ENCODE measurements around the gene PRTFDC1.

DNA sequence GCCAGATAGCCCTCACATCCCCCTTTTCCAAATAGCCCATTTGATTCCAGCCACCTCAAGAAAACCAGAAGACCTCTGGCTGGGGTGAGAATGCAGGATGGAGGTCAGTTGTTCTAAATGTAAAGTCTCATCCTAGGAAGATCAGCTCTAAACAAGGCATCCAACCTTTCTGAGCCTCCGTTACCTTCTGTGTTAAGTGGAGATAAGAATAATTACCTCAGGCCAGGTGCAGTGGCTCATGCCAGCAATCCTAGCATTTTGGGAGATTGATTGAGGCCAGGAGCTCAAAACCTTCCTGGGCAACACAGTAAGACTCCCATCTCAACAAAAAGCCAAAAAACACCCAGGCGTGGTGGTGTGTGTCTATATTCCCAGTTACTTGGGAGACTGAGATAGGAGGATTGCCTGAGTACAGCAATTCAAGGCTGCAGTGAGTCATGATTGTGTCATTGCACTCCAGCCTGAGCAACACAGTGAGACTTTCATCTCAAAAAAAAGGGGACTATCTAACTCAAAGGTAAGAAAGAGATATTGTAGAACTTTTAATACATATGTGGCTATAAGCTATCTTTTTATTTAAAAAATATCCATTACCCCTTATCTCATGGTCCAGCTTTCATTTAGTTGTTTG is 43.5 kb downstream of the PRTFDC1 start:
- TF ChIP-seq, protein P1, sequence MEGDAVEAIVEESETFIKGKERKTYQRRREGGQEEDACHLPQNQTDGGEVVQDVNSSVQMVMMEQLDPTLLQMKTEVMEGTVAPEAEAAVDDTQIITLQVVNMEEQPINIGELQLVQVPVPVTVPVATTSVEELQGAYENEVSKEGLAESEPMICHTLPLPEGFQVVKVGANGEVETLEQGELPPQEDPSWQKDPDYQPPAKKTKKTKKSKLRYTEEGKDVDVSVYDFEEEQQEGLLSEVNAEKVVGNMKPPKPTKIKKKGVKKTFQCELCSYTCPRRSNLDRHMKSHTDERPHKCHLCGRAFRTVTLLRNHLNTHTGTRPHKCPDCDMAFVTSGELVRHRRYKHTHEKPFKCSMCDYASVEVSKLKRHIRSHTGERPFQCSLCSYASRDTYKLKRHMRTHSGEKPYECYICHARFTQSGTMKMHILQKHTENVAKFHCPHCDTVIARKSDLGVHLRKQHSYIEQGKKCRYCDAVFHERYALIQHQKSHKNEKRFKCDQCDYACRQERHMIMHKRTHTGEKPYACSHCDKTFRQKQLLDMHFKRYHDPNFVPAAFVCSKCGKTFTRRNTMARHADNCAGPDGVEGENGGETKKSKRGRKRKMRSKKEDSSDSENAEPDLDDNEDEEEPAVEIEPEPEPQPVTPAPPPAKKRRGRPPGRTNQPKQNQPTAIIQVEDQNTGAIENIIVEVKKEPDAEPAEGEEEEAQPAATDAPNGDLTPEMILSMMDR (optimal IDR thresholded peaks at IDR 0.05 in 1 of 3, IDR thresholded peaks at IDR 0.05 in 1 of 3, conservative IDR thresholded peaks at IDR 0.05 in 1 of 3; ENCODE audit: extremely low read depth in 1 of 3, insufficient read depth in 2 of 3, low read length in 3 of 3), result no peak
- no peak for TF ChIP-seq EZH2 (IDR thresholded peaks at IDR 0.05; ENCODE audit: low read length)
